Measurements from ENCODE around the gene NANOS2. TPM values are rescaled to one million over a fixed set of nuclear protein-coding genes. Genes with fewer than 3 reads are reported as not detected.

NANOS2 gene
- total and polyA plus RNA-seq, 2 of the 13 experiments (the other 11 are each of a cell fraction or from before 2014, with no cell fraction given), result not detected

DNA sequence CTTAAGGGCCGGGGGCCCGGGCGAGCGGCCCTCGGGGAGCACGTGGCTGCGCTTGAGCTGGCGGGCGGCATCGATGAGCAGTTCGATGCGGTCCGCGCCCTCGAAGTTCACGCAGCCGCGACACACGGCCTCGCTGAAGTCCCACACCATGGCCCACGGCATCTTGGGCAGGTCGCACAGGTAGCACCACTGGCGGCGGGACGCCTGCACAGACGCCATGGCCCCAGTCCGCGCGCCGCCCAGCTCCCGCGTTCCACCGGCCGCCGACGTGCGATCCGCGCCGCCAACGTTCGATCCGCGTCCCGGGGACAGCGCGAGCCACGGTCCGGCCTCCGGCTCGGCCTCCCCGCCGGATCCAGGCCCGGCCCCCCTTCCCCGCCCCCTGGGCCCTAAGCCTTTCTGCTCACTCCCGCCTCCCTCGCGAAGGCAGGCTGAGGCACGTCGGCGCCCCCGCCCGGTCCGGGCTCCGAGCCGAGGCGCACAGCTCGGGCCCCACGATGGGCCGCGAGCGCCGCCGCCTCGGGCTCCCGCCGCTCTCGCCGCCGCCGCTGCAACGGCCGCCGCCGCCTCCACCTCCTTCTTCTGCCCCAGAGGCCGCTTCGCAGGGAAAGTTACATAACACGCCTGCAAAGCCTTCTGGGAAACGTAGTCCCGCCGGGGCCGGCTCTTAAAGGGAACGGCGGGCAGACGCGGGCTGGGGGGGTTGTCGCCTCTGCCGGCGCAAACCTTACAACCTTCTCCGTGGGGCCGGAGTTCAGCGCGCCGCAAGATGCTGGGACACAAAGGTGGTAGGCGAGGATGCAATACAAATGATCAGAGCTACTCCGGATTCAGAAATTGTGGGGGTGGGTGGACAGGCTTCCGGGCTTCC lies 28.8 kb downstream of the NANOS2 start, which contains the start of gene IRF2BP1 (continued):
- TF ChIP-seq ZNF431 (CRISPR knock-in tag; IDR thresholded peaks at IDR 0.05; ENCODE audit: borderline replicate concordance, low read depth) (0 out of 2 replicates have a peak, but pooled peaks have one; percentile 67), ZNF138 (CRISPR knock-in tag; IDR thresholded peaks at IDR 0.05; ENCODE audit: low read depth) (peak; percentile 8; the same call in 1 of the 2 replicates), REL (CRISPR knock-in tag; conservative IDR thresholded peaks at IDR 0.05) (no peak), ZNF460 (CRISPR knock-in tag; IDR thresholded peaks at IDR 0.05; ENCODE audit: borderline replicate concordance) (no peak), ZNF777 (CRISPR knock-in tag; IDR thresholded peaks at IDR 0.05) (peak; percentile 97), ZNF766 (CRISPR knock-in tag; IDR thresholded peaks at IDR 0.05; ENCODE audit: borderline replicate concordance) (no peak), RAD21 (CRISPR knock-in tag; IDR thresholded peaks at IDR 0.05) (peak; percentile 25; the same call in 1 of the 2 replicates), TRIM22 (IDR thresholded peaks at IDR 0.05) (no peak), CC2D1A (CRISPR knock-in tag; IDR thresholded peaks at IDR 0.05) (no peak), ZNF225 (CRISPR knock-in tag; IDR thresholded peaks at IDR 0.05) (0 out of 2 replicates have a peak, but pooled peaks have one; percentile 49), GFI1 (CRISPR knock-in tag; IDR thresholded peaks at IDR 0.05; ENCODE audit: borderline replicate concordance) (0 out of 2 replicates have a peak, but pooled peaks have one; percentile 3), HNF4G (IDR thresholded peaks at IDR 0.05; ENCODE audit: borderline replicate concordance, low read depth, low read length) (peak; percentile 35; the same call in 1 of the 2 replicates), HNF4G (CRISPR knock-in tag; IDR thresholded peaks at IDR 0.05; ENCODE audit: borderline replicate concordance, low read depth) (no peak; the same call in 1 of the 2 replicates), ZNF235 (CRISPR knock-in tag; IDR thresholded peaks at IDR 0.05; ENCODE audit: borderline replicate concordance) (0 out of 2 replicates have a peak, but pooled peaks have one; percentile 71), GATA4 (IDR thresholded peaks at IDR 0.05; ENCODE audit: borderline replicate concordance, low read depth) (0 out of 2 replicates have a peak, but pooled peaks have one; percentile 43), STAG1 (CRISPR knock-in tag; IDR thresholded peaks at IDR 0.05) (peak; percentile 6; the same call in 1 of the 2 replicates), NR0B2 (CRISPR knock-in tag; IDR thresholded peaks at IDR 0.05) (peak; percentile 58; the same call in 1 of the 2 replicates), HOXA3 (CRISPR knock-in tag; IDR thresholded peaks at IDR 0.05) (peak; percentile 74), SP5 (CRISPR knock-in tag; IDR thresholded peaks at IDR 0.05; ENCODE audit: borderline replicate concordance, low read depth) (no peak), ELF1 (CRISPR knock-in tag; IDR thresholded peaks at IDR 0.05) (peak; percentile 36; the same call in 1 of the 2 replicates), MYC (CRISPR knock-in tag; IDR thresholded peaks at IDR 0.05; ENCODE audit: borderline replicate concordance) (peak; percentile 74; the same call in 1 of the 2 replicates)
- TF ChIP-seq, protein P1, sequence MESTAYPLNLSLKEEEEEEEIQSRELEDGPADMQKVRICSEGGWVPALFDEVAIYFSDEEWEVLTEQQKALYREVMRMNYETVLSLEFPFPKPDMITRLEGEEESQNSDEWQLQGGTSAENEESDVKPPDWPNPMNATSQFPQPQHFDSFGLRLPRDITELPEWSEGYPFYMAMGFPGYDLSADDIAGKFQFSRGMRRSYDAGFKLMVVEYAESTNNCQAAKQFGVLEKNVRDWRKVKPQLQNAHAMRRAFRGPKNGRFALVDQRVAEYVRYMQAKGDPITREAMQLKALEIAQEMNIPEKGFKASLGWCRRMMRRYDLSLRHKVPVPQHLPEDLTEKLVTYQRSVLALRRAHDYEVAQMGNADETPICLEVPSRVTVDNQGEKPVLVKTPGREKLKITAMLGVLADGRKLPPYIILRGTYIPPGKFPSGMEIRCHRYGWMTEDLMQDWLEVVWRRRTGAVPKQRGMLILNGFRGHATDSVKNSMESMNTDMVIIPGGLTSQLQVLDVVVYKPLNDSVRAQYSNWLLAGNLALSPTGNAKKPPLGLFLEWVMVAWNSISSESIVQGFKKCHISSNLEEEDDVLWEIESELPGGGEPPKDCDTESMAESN (CRISPR knock-in tag; conservative IDR thresholded peaks at IDR 0.05), result peak; percentile 64; the same call in 1 of the 2 replicates
- TF ChIP-seq, protein P2, sequence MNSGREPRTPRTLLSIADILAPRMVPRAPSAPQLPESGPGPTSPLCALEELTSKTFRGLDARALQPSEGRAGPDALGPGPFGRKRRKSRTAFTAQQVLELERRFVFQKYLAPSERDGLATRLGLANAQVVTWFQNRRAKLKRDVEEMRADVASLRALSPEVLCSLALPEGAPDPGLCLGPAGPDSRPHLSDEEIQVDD (CRISPR knock-in tag; IDR thresholded peaks at IDR 0.05; ENCODE audit: borderline replicate concordance), result 0 out of 2 replicates have a peak, but pooled peaks have one; percentile 52

Data from HepG2 (cell line).